Measurements from ENCODE around the gene ZNF628. TPM values are rescaled to one million over a fixed set of nuclear protein-coding genes. Genes with fewer than 3 reads are reported as not detected.

ZNF628 gene
- polyA plus RNA-seq, 3 donors = 0.50 to 3.1 TPM; not detected in 1

- intact Hi-C loops (cut with micrococcal nuclease) = loop anchor here in 1 of 2 donors (2.0 kb wide), 1 partner anchor 53 kb away; no protein-coding TSS in a partner anchor
- Mint-ChIP-seq H3K36me3 (peaks cover 0 to 7% of the 10 kb centered on the region in 2 donors), H3K27ac (peak within 1 kb of the TSS; percentile 82 to 94 (median 90)), H3K9me3 (no peaks in the 10 kb centered on the region), H3K4me1 (peaks cover 18% of the 10 kb centered on the region), H3K27me3 (ENCODE audit: low read depth in 3 of 3) (peaks cover 2 to 4% (median 3%) of the 10 kb centered on the region in 3 donors), H3K4me3 (peak within 1 kb of the TSS; percentile 87 to 94)
- H3K27ac ChIP-seq (ENCODE audit: low read depth in 1 of 2, low read length in 2 of 2) = peak within 1 kb of the TSS; percentile 76 to 92
- no peaks in the 10 kb centered on the region for H3K79me2 ChIP-seq (ENCODE audit: insufficient read depth, low read length)
- H3K27me3 ChIP-seq (ENCODE audit: control insufficient read depth in 2 of 2, insufficient read depth in 2 of 2, low read length in 2 of 2) = no peaks in the 10 kb centered on the region
- TF ChIP-seq, protein P1, sequence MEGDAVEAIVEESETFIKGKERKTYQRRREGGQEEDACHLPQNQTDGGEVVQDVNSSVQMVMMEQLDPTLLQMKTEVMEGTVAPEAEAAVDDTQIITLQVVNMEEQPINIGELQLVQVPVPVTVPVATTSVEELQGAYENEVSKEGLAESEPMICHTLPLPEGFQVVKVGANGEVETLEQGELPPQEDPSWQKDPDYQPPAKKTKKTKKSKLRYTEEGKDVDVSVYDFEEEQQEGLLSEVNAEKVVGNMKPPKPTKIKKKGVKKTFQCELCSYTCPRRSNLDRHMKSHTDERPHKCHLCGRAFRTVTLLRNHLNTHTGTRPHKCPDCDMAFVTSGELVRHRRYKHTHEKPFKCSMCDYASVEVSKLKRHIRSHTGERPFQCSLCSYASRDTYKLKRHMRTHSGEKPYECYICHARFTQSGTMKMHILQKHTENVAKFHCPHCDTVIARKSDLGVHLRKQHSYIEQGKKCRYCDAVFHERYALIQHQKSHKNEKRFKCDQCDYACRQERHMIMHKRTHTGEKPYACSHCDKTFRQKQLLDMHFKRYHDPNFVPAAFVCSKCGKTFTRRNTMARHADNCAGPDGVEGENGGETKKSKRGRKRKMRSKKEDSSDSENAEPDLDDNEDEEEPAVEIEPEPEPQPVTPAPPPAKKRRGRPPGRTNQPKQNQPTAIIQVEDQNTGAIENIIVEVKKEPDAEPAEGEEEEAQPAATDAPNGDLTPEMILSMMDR (IDR thresholded peaks at IDR 0.05) = no peak
- no peaks in the 10 kb centered on the region for H4K20me1 ChIP-seq (ENCODE audit: insufficient read depth, low read length)
- H3K4me3 ChIP-seq (replicated peaks in 1 of 3; ENCODE audit: low read depth in 2 of 3, low read length in 3 of 3) = peak within 1 kb of the TSS; percentile 68 to 83 (median 72)
- peak within 1 kb of the TSS; percentile 86 for H3K9ac ChIP-seq (ENCODE audit: insufficient read depth, low read length, poor library complexity, severe bottlenecking)
- H3K4me1 ChIP-seq (ENCODE audit: control insufficient read depth in 1 of 2, insufficient read depth in 2 of 2, low read length in 2 of 2) = peaks cover 15 to 24% of the 10 kb centered on the region in 2 donors
- H3K9me3 ChIP-seq (replicated peaks in 1 of 2; ENCODE audit: control insufficient read depth in 1 of 2, insufficient read depth in 1 of 2, low read length in 2 of 2) = no peaks in the 10 kb centered on the region
- DNase-seq = peak; percentile 99 to 100 (median 99)
- H3K36me3 ChIP-seq (replicated peaks in 1 of 2; ENCODE audit: control insufficient read depth in 1 of 2, insufficient read depth in 2 of 2, low read length in 2 of 2) = no peaks in the 10 kb centered on the region
- under 1% methylated on average over 53 of the region's 54 CpGs for WGBS (ENCODE audit: insufficient coverage)
- peak within 1 kb of the TSS; percentile 77 for H3K4me2 ChIP-seq (replicated peaks; ENCODE audit: extremely low read depth, low read length, poor library complexity, severe bottlenecking)
- peak within 1 kb of the TSS; percentile 94 for H2AFZ ChIP-seq (ENCODE audit: insufficient read depth, low read depth, low read length, poor library complexity, severe bottlenecking)
Measured at GRCh38 chr19:55461259-55461973, 15.0 kb upstream of the ZNF628 start, which contains the start of gene ISOC2. TSS of gene ISOC2 (minus strand) at chr19:55461642. CDS start at chr19:55456486, 5,156 bp downstream.

DNA sequence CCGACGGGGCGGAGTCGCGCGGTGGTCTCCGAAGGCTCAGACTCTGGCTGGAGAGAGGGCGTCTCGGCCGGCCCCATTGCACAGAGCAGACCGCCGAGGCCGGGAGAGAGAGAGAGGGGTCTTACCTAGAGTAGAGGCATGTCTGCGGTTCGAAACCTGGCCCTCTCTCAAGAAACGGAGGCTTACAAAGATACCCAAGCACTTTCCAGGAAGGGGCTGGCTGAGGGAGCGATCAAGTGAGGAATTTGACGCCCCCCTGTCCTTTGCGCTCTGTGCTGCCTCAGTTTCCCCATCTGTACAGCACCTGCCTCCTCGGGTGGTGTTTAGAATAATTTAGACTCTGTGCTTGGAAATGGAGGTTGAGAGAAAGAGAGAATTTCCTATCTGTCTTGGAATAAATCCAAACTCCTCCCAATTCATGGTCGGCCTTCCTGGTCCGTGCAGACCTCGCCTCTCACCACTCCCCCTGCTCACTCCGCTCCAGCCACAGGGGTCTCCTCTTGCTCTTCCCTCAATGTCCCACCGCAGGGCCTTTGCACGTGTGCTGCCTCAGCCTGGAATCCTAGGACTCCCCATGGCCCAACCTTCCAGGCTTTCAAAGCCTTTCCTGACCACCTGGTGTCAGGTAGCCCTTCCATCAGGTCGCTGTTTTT is 14.3 kb upstream of the ZNF628 start:
- Mint-ChIP-seq H3K9me3 (no peaks in the 10 kb centered on the region), H3K4me1 (peaks cover 18% of the 10 kb centered on the region), H3K36me3 (peaks cover 0 to 3% of the 10 kb centered on the region in 2 donors), H3K4me3 (peak overlapping the region; percentile 87 to 94), H3K27ac (peak overlapping the region; percentile 82 to 94 (median 90)), H3K27me3 (ENCODE audit: low read depth in 3 of 3) (peaks cover 2 to 6% (median 3%) of the 10 kb centered on the region in 3 donors)
- H3K27me3 ChIP-seq (ENCODE audit: control insufficient read depth in 2 of 2, insufficient read depth in 2 of 2, low read length in 2 of 2) = no peaks in the 10 kb centered on the region
- H3K9ac ChIP-seq (ENCODE audit: insufficient read depth, low read length, poor library complexity, severe bottlenecking) = peak overlapping the region; percentile 86
- no peaks in the 10 kb centered on the region for H3K9me3 ChIP-seq (replicated peaks in 1 of 2; ENCODE audit: control insufficient read depth in 1 of 2, insufficient read depth in 1 of 2, low read length in 2 of 2)
- no peaks in the 10 kb centered on the region for H3K79me2 ChIP-seq (ENCODE audit: insufficient read depth, low read length)
- peak overlapping the region; percentile 35 to 92 for H3K27ac ChIP-seq (ENCODE audit: low read depth in 1 of 2, low read length in 2 of 2)
- TF ChIP-seq, protein P1 (IDR thresholded peaks at IDR 0.05) = no peak
- DNase-seq = peak in 1 of 3 donors; percentile 31
- H2AFZ ChIP-seq (ENCODE audit: insufficient read depth, low read depth, low read length, poor library complexity, severe bottlenecking) = peak overlapping the region; percentile 94
- WGBS (ENCODE audit: insufficient coverage) = 9% methylated on average over 19 of the region's 27 CpGs
- H3K4me3 ChIP-seq (replicated peaks in 1 of 3; ENCODE audit: low read depth in 2 of 3, low read length in 3 of 3) = peak overlapping the region; percentile 68 to 83 (median 72)
- no peaks in the 10 kb centered on the region for H4K20me1 ChIP-seq (ENCODE audit: insufficient read depth, low read length)
- H3K4me1 ChIP-seq (ENCODE audit: control insufficient read depth in 1 of 2, insufficient read depth in 2 of 2, low read length in 2 of 2) = peaks cover 15 to 24% of the 10 kb centered on the region in 2 donors
- H3K4me2 ChIP-seq (replicated peaks; ENCODE audit: extremely low read depth, low read length, poor library complexity, severe bottlenecking) = peak overlapping the region; percentile 77
- H3K36me3 ChIP-seq (replicated peaks in 1 of 2; ENCODE audit: control insufficient read depth in 1 of 2, insufficient read depth in 2 of 2, low read length in 2 of 2) = no peaks in the 10 kb centered on the region
- intact Hi-C loops (cut with micrococcal nuclease) = loop anchor here in 1 of 2 donors (2.0 kb wide), 2 partner anchors 15 to 53 kb away; partner anchors contain the start of gene ZNF628
